ENCODE results near the gene LYSMD1.
"Not testable (repeated sequence)": the region's sequence is repeated elsewhere in the genome, so short reads cannot be mapped to it uniquely, and the experiment has no call there.

LYSMD1 gene

GRCh38 chr1:151165738-151166504, at the start of gene LYSMD1, which contains the start of gene SCNM1:
Gene LYSMD1, minus strand, starts transcription at chr1:151165902. Its CDS starts 644 bp downstream, at chr1:151165258.
Gene SCNM1, plus strand, starts transcription at chr1:151166144. Its CDS starts 9 bp downstream, at chr1:151166153.
- FAIRE-seq: peak; percentile 99

GRCh38 chr1:151213560-151213959, 47.9 kb upstream of the LYSMD1 start:
- no peak for FAIRE-seq

GRCh38 chr1:151211972-151212705, 46.4 kb upstream of the LYSMD1 start:
- no peak for FAIRE-seq

GRCh38 chr1:151210830-151211229, 45.1 kb upstream of the LYSMD1 start:
- no peak for FAIRE-seq

- FAIRE-seq: not testable (repeated sequence)
Observed at GRCh38 chr1:151205381-151205965, 39.8 kb upstream of the LYSMD1 start.

- FAIRE-seq: no peak
Observed at GRCh38 chr1:151199873-151200581, 34.3 kb upstream of the LYSMD1 start.

- peak; percentile 96 for FAIRE-seq
Observed at GRCh38 chr1:151198254-151199127, 32.8 kb upstream of the LYSMD1 start, which contains the start of gene PIP5K1A. Gene PIP5K1A, plus strand, starts transcription at chr1:151198552. Its CDS starts 445 bp downstream, at chr1:151198997.

- FAIRE-seq: no peak
Observed at GRCh38 chr1:151197863-151198253, 32.2 kb upstream of the LYSMD1 start.

- peak; percentile 95 for FAIRE-seq
Observed at GRCh38 chr1:151196292-151196800, 30.6 kb upstream of the LYSMD1 start.

GRCh38 chr1:151194894-151195594, 29.3 kb upstream of the LYSMD1 start:
- not testable (repeated sequence) for FAIRE-seq

- FAIRE-seq: no peak
Observed at GRCh38 chr1:151193856-151194255, 28.2 kb upstream of the LYSMD1 start.

GRCh38 chr1:151193304-151193703, 27.6 kb upstream of the LYSMD1 start:
- FAIRE-seq: no peak

GRCh38 chr1:151192047-151192446, 26.3 kb upstream of the LYSMD1 start:
- no peak for FAIRE-seq

GRCh38 chr1:151189637-151190445, 24.1 kb upstream of the LYSMD1 start, which contains the start of gene VPS72:
Gene VPS72, minus strand, starts transcription at chr1:151190197. Its CDS starts 76 bp downstream, at chr1:151190121.
- FAIRE-seq: peak; percentile 36

- not testable (repeated sequence) for FAIRE-seq
Observed at GRCh38 chr1:151188667-151189066, 23.0 kb upstream of the LYSMD1 start.

GRCh38 chr1:151187205-151187604, 21.5 kb upstream of the LYSMD1 start:
- no peak for FAIRE-seq

GRCh38 chr1:151184211-151184610, 18.5 kb upstream of the LYSMD1 start:
- FAIRE-seq: no peak

- FAIRE-seq: no peak
Observed at GRCh38 chr1:151176514-151177045, 10.9 kb upstream of the LYSMD1 start.

- peak; percentile 82 for FAIRE-seq
Observed at GRCh38 chr1:151175863-151176262, 10.2 kb upstream of the LYSMD1 start, which contains the start of gene TMOD4. Gene TMOD4, minus strand, starts transcription at chr1:151175981. Its CDS starts 1,106 bp downstream, at chr1:151174875.

Data from TTC549 (cell line).